OCI-LY7 (cell line): ENCODE measurements around the gene ZNF343.

ENCODE experiments used
- EZH2phosphoT487 ChIP-seq: fragments of 200-600 bp; sonication (generic); IDR thresholded peaks from 2 replicates; pipeline ENCODE4 v1.6.1; 2018; ENCODE audit warnings: low read depth, borderline replicate concordance, mild to moderate bottlenecking, mixed run types, antibody characterized with exemption, low read length, moderate library complexity, mixed read lengths
- TF ChIP-seq, protein P1 (sequence below): fragments of 200-600 bp; sonication (generic); conservative IDR thresholded peaks from 2 replicates; pipeline ENCODE4 v1.5.1; 2014; ENCODE audit warnings: mild to moderate bottlenecking, antibody characterized with exemption, low read length, moderate library complexity, mixed read lengths

DNA sequence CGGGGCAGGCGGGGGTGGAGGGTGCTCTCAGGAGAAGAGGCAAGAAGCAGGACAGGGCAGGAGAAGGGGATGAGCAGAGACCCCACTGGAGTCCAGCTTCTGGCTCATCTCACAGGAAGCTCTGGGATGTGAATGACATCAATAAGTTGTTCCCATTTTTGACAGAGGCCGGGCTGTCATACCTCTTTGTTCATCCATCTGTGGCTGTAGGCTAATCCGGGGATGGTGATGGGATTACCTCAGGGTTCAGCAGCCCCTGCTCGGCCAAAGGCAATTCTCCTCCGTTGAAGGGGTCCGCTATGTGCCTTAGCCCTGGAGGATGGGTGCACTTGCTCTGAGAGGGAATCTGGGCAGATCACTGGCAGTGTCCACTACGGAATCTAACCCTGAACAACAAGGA, 24.4 kb upstream of the ZNF343 start:
- TF ChIP-seq, protein P1, sequence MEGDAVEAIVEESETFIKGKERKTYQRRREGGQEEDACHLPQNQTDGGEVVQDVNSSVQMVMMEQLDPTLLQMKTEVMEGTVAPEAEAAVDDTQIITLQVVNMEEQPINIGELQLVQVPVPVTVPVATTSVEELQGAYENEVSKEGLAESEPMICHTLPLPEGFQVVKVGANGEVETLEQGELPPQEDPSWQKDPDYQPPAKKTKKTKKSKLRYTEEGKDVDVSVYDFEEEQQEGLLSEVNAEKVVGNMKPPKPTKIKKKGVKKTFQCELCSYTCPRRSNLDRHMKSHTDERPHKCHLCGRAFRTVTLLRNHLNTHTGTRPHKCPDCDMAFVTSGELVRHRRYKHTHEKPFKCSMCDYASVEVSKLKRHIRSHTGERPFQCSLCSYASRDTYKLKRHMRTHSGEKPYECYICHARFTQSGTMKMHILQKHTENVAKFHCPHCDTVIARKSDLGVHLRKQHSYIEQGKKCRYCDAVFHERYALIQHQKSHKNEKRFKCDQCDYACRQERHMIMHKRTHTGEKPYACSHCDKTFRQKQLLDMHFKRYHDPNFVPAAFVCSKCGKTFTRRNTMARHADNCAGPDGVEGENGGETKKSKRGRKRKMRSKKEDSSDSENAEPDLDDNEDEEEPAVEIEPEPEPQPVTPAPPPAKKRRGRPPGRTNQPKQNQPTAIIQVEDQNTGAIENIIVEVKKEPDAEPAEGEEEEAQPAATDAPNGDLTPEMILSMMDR = no peak
- no peak for TF ChIP-seq EZH2phosphoT487
